ENCODE results near the gene PTPN20.

DNA sequence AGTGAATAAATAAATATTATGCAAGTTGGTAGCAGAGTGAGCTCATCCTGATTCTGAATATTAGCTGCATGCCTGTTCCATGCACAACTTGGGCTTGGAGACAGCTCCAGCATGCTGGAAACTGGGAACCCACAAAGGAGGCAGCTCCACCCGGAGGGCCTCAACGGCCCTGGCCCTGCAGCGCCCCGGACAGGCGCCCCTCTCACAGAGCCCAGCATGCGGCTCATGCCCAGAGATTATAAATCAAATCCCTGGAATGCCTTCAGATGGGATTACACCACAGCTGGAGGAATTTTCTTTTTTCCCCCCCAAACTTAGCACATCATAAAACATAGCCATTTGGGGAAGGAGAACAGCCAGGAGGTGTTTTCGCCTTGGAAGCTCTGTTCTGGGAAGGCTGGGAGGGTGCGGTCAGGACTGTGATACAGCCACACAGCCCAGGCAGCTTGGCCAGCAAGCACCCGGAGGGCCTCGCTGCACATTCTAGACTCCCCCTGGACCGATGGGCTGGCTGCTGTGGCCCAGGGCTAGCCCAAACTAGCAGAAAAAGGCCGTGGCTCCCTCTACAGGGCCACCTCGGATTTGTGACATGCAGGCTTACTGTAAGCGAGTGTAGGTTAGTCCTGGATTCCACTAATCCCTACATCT is 102.4 kb downstream of the PTPN20 start:
- TF ChIP-seq FOXM1 (IDR thresholded peaks at IDR 0.05; ENCODE audit: borderline replicate concordance, low read depth): no peak
- TF ChIP-seq TAF1 (IDR thresholded peaks at IDR 0.05; ENCODE audit: low read depth): no peak
- TF ChIP-seq CREB1 (IDR thresholded peaks at IDR 0.05; ENCODE audit: low read depth): no peak
- TF ChIP-seq EP300 (IDR thresholded peaks at IDR 0.05; ENCODE audit: borderline replicate concordance): no peak
- no peak for TF ChIP-seq REST (IDR thresholded peaks at IDR 0.05; ENCODE audit: low read depth)
- TF ChIP-seq ZBTB7A (IDR thresholded peaks at IDR 0.05; ENCODE audit: low read depth): no peak
- TF ChIP-seq YY1 (IDR thresholded peaks at IDR 0.05; ENCODE audit: low read depth): no peak
- no peak for TF ChIP-seq NFIC (IDR thresholded peaks at IDR 0.05)

Measured in Ishikawa (cell line).